Urinary bladder (tissue), 4 donors: Measurements from ENCODE around the gene TRIM44. TPM values are rescaled to one million over a fixed set of nuclear protein-coding genes. Genes with fewer than 3 reads are reported as not detected.

Source experiments
- DNase-seq: peaks from one replicate; pipeline ENCODE4 v3.0.0-alpha.2; 2015; ENCODE audit errors: extremely low spot score
- H3K27ac ChIP-seq: one replicate; pipeline ENCODE4 v1.5.1; 2013; ENCODE audit warnings: low read depth, mild to moderate bottlenecking, moderate library complexity
- H3K36me3 ChIP-seq: one replicate; pipeline ENCODE4 v1.6.1; 2013; ENCODE audit warnings: mild to moderate bottlenecking, moderate library complexity; ENCODE audit not compliant: insufficient read depth
- H3K4me1 ChIP-seq: one replicate; pipeline ENCODE4 v1.6.1; 2013; ENCODE audit warnings: mild to moderate bottlenecking, moderate library complexity; ENCODE audit not compliant: insufficient read depth
- H3K4me3 ChIP-seq: one replicate; pipeline ENCODE4 v1.5.1; 2013; ENCODE audit warnings: low read depth, low read length
- WGBS: extraction: QIAGEN DNeasy Blood & Tissue Kit; methylation state at CpG from one replicate; pipeline ENCODE4 v1.1.7; 2013; 5-methylcytosine and 5-hydroxymethylcytosine counted together
- polyA plus RNA-seq: library from polyadenylated mRNA; stranded (reverse); fragments of 200-250 nt; gene quantifications from one replicate; pipeline ENCODE4 v1.2.3, GENCODE V29; 2013
- total RNA-seq: library from RNA; depleted of rRNA; stranded (reverse); fragments of >200 nt; gene quantifications from one replicate; pipeline ENCODE4 v1.2.3, GENCODE V29; 2014
- donor health status: healthy with polysubstance abuse.
- donor health status: healthy.

Gene TRIM44
- total and polyA plus RNA-seq, 2 donors, result 16.0 to 24.3 TPM

- 86% methylated on average over 2 of the region's 2 CpGs for WGBS
- no peak for DNase-seq
- Histone ChIP-seq H3K36me3 (no peaks in the 10 kb centered on the region), H3K4me3 (no peak overlapping the region), H3K4me1 (no peaks in the 10 kb centered on the region), H3K27ac (no peak overlapping the region)
These were observed 130.2 kb downstream of the TRIM44 start for GRCh38 chr11:35792846-35793192.

GRCh38 chr11:35794333-35794732, 131.8 kb downstream of the TRIM44 start:
- Histone ChIP-seq H3K4me3 (no peak overlapping the region), H3K27ac (no peak overlapping the region), H3K36me3 (no peaks in the 10 kb centered on the region), H3K4me1 (no peaks in the 10 kb centered on the region)
- WGBS, result 97% methylated on average over 2 of the region's 2 CpGs
- no peak for DNase-seq

GRCh38 chr11:35794850-35795249, 132.3 kb downstream of the TRIM44 start:
- Histone ChIP-seq H3K4me1 (no peaks in the 10 kb centered on the region), H3K27ac (no peak overlapping the region), H3K36me3 (no peaks in the 10 kb centered on the region), H3K4me3 (no peak overlapping the region)
- 95% methylated on average over 3 of the region's 3 CpGs for WGBS
- DNase-seq, result no peak

- WGBS, result 75% methylated on average over 3 of the region's 3 CpGs
- Histone ChIP-seq H3K4me3 (no peak overlapping the region), H3K36me3 (no peaks in the 10 kb centered on the region), H3K4me1 (no peaks in the 10 kb centered on the region), H3K27ac (no peak overlapping the region)
- no peak for DNase-seq
These were observed 134.0 kb downstream of the TRIM44 start for GRCh38 chr11:35796562-35796961.

- H3K36me3 ChIP-seq, result no peaks in the 10 kb centered on the region
- no peak overlapping the region for H3K27ac ChIP-seq
- H3K4me3 ChIP-seq, result no peak overlapping the region
- no peak for DNase-seq
- no peaks in the 10 kb centered on the region for H3K4me1 ChIP-seq
These were observed 135.8 kb downstream of the TRIM44 start for GRCh38 chr11:35798423-35798822.

- DNase-seq, result no peak
- no peak overlapping the region for H3K4me3 ChIP-seq
- H3K36me3 ChIP-seq, result no peaks in the 10 kb centered on the region
- no peaks in the 10 kb centered on the region for H3K4me1 ChIP-seq
- H3K27ac ChIP-seq, result no peak overlapping the region
- WGBS, result 90% methylated on average over 1 of the region's 1 CpG
These were observed 136.4 kb downstream of the TRIM44 start for GRCh38 chr11:35798983-35799382.

- Histone ChIP-seq H3K4me3 (no peak overlapping the region), H3K27ac (no peak overlapping the region), H3K4me1 (no peaks in the 10 kb centered on the region), H3K36me3 (no peaks in the 10 kb centered on the region)
- 97% methylated on average over 3 of the region's 3 CpGs for WGBS
- no peak for DNase-seq
These were observed 137.1 kb downstream of the TRIM44 start for GRCh38 chr11:35799655-35800054.

GRCh38 chr11:35800970-35801953, 138.7 kb downstream of the TRIM44 start:
- H3K4me3 ChIP-seq, result no peak overlapping the region
- no peaks in the 10 kb centered on the region for H3K36me3 ChIP-seq
- H3K4me1 ChIP-seq, result peaks cover under 1% of the 10 kb centered on the region
- DNase-seq, result no peak
- 71% methylated on average over 5 of the region's 5 CpGs for WGBS
- no peak overlapping the region for H3K27ac ChIP-seq

- Histone ChIP-seq H3K4me1 (peaks cover 2% of the 10 kb centered on the region), H3K4me3 (no peak overlapping the region), H3K36me3 (no peaks in the 10 kb centered on the region), H3K27ac (no peak overlapping the region)
- 92% methylated on average over 3 of the region's 3 CpGs for WGBS
- DNase-seq, result no peak
These were observed 139.6 kb downstream of the TRIM44 start for GRCh38 chr11:35802221-35802620.

GRCh38 chr11:35802672-35803071, 140.1 kb downstream of the TRIM44 start:
- Histone ChIP-seq H3K36me3 (peaks cover 1% of the 10 kb centered on the region), H3K27ac (no peak overlapping the region), H3K4me3 (no peak overlapping the region), H3K4me1 (peaks cover 2% of the 10 kb centered on the region)
- WGBS, result 97% methylated on average over 3 of the region's 3 CpGs
- DNase-seq, result no peak

GRCh38 chr11:35803115-35803514, 140.5 kb downstream of the TRIM44 start:
- Histone ChIP-seq H3K27ac (no peak overlapping the region), H3K4me1 (peaks cover 2% of the 10 kb centered on the region), H3K36me3 (peaks cover 1% of the 10 kb centered on the region), H3K4me3 (no peak overlapping the region)
- 76% methylated on average over 3 of the region's 3 CpGs for WGBS
- DNase-seq, result no peak

- 61% methylated on average over 3 of the region's 3 CpGs for WGBS
- Histone ChIP-seq H3K36me3 (peaks cover 1% of the 10 kb centered on the region), H3K27ac (no peak overlapping the region), H3K4me1 (peaks cover 2% of the 10 kb centered on the region), H3K4me3 (no peak overlapping the region)
- DNase-seq, result no peak
These were observed 142.0 kb downstream of the TRIM44 start for GRCh38 chr11:35804451-35805040.

GRCh38 chr11:35809561-35809960, 147.0 kb downstream of the TRIM44 start:
- no peak overlapping the region for H3K4me3 ChIP-seq
- 88% methylated on average over 4 of the region's 4 CpGs for WGBS
- H3K4me1 ChIP-seq, result peaks cover 2% of the 10 kb centered on the region
- H3K27ac ChIP-seq, result no peak overlapping the region
- DNase-seq, result no peak
- H3K36me3 ChIP-seq, result peaks cover 1% of the 10 kb centered on the region

GRCh38 chr11:35810045-35810645, 147.6 kb downstream of the TRIM44 start:
- DNase-seq, result no peak
- Histone ChIP-seq H3K4me1 (peaks cover 2% of the 10 kb centered on the region), H3K36me3 (peaks cover 1% of the 10 kb centered on the region), H3K4me3 (no peak overlapping the region), H3K27ac (no peak overlapping the region)
- WGBS, result 59% methylated on average over 2 of the region's 2 CpGs
